Activated T-cell treated with anti-CD3 and anti-CD28 coated beads, Interleukin-2, amount 50 U/mL, for 24 hours (primary cell): ENCODE results near the gene NDUFS8.
"Not testable (repeated sequence)": the region's sequence is repeated elsewhere in the genome, so short reads cannot be mapped to it uniquely, and the experiment has no call there.

Source experiments
- DNase-seq: peaks from one replicate; pipeline ENCODE4 v3.0.0-alpha.2; 2020
- H3K27ac Mint-ChIP-seq: 2 replicates; pipeline ENCODE4 v1.8.0; 2020; ENCODE audit warnings: mild to moderate bottlenecking, mixed read lengths
- H3K27me3 Mint-ChIP-seq: 2 replicates; pipeline ENCODE4 v1.8.0; 2020; ENCODE audit warnings: mixed read lengths
- H3K36me3 Mint-ChIP-seq: 2 replicates; pipeline ENCODE4 v1.8.0; 2020; ENCODE audit warnings: low read depth, mixed read lengths
- H3K4me1 Mint-ChIP-seq: 2 replicates; pipeline ENCODE4 v1.8.0; 2020; ENCODE audit warnings: low read depth, mixed read lengths
- H3K4me3 Mint-ChIP-seq: 2 replicates; pipeline ENCODE4 v1.8.0; 2020; ENCODE audit warnings: mild to moderate bottlenecking, moderate library complexity, mixed read lengths
- H3K9me3 Mint-ChIP-seq: 2 replicates; pipeline ENCODE4 v1.8.0; 2020; ENCODE audit warnings: mixed read lengths

The NDUFS8 gene

DNA sequence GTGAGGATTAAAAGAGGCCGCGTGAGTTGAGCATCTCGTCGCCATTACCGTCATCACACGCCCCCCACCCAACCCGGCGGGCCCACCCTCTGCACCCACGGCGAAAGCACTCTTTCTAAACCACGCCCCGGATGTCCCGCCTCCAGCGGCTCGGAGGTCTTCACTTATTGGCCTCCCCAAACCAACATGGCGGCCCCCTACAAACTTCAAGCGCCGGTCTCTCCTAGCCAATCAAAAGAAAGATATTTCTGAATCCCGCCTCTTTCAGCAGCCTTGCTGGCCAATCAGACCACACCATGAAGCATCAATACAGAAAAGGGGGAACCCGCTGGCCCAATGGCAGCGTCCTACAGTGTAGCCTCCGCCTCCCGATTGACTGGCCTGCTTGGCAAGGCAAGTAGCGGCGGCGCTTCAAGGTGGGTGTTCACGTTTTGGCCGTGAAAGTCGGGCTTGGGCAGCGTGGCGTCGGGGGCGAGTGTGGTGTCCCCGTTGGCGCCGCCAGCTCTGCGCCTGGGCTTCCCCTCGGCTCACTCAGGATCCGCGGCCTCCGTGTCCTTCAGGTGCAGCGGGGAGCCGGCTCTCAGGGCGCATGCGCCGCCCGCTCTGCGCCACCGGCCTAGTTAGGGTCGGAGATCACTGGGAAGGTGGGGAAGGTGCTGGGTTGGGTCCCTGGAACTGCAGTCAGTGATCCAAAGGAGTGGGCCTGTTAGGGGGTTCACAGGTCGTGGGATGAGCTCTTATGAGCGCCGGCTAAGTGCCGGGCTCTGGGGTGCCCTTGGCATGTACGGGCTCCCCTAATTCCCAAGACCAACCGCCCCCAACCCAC, at the start of gene NDUFS8:
Gene NDUFS8, plus strand, starts transcription at position 364 of the 826 bp plus-strand sequence. CDS start 1,471 bp downstream, outside the sequence.
- Mint-ChIP-seq H3K27me3 (no peaks in the 10 kb centered on the region), H3K4me3 (peak within 1 kb of the TSS; percentile 95), H3K4me1 (peaks cover 26% of the 10 kb centered on the region), H3K9me3 (no peaks in the 10 kb centered on the region), H3K36me3 (peaks cover 53% of the 10 kb centered on the region), H3K27ac (peak within 1 kb of the TSS; percentile 99)
- peak; percentile 98 for DNase-seq

DNA sequence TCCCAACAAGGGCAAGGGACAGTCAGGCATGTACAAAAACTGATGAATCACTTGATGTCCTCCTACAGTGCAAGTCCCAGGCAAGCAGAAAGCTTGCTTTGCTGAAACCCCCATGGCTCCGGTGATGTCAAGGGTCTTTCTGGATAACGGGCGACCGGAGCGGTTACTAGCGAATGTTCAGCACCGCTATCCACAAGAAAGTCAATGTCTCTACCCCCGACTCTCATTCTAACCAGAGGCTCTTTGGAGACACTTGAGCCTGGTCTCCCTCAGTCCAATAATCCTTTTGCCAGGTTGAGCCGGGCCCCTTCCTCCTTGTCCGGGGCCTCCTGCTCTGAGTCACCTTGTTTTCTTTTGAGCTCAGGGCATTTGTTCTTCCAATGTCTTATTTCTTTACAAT, 49.3 kb upstream of the NDUFS8 start:
- not testable (repeated sequence) for H3K27ac Mint-ChIP-seq, H3K4me3 Mint-ChIP-seq, H3K36me3 Mint-ChIP-seq, DNase-seq, H3K4me1 Mint-ChIP-seq, H3K9me3 Mint-ChIP-seq
- H3K27me3 Mint-ChIP-seq, result peaks cover 12% of the 10 kb centered on the region

DNA sequence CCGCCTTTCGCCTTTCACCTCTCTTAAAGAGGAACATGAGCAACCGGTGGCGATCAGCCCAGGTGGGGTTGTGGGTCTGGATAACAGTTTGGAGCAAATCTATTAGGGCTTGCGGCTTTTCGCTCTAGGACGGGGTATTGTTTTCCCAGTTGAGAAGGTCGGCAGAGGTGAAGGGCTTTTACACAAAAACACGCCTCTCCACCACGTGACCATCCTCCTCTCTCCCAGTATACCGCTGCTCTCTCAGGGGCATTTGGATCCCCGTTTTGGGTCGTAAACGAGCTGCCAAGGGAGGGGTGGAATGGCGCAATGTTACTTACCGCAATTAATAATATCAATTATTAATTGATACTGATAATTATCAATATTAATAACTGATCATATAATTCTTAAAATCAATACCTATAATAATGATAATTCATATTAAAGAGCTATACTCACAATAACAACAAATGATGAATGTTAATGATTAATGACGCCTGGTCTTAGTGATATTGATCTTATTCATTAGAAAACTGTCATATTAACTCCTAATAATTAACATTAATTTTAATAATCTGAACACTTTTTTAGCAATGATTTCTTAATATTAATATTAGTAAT, 48.1 kb upstream of the NDUFS8 start:
- not testable (repeated sequence) for H3K27me3 Mint-ChIP-seq

DNA sequence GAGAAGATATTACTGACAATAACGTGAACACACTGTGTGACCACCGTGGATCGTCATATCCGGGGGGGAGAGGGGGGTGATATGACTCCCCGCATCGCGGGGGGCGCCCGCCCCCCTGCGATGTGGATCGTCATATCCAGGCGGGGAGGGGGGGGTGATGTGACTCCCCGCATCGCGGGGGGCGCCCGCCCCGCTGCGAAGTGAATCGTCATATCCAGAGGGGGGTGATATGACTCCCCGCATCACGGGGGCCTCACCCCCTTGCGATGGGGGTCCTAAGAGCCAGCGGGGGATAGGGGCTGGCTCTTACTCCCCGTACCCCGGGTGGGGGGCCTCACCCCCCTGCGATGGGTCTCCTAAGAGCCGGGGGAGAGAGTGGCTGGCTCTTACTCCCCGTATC, 46.5 kb upstream of the NDUFS8 start:
- Mint-ChIP-seq H3K27ac (no peak overlapping the region), H3K9me3 (no peaks in the 10 kb centered on the region), H3K4me1 (no peaks in the 10 kb centered on the region), H3K36me3 (no peaks in the 10 kb centered on the region), H3K27me3 (peaks cover 5% of the 10 kb centered on the region), H3K4me3 (no peak overlapping the region)
- DNase-seq, result no peak

More for the DNA sequence above, 48.1 kb upstream of the NDUFS8 start:
- DNase-seq, H3K9me3 Mint-ChIP-seq, H3K27ac Mint-ChIP-seq, H3K4me3 Mint-ChIP-seq, H3K4me1 Mint-ChIP-seq, H3K36me3 Mint-ChIP-seq: not testable (repeated sequence)

DNA sequence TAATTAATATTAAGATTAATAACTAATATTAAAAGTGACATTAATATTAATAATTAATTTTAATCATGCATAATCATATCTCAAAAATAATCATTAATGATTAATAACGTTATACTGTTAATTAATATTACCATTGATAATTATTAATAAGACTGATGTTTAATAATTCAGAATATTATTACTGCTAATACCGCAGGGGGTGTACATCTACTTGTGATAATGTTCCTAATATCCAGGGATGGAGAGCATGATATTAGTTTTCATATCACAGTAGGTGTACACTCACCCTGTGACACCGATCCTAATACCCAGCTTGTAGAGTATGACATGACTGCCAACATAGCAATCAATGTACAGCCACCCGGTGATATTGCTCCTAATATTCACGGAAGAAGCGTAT, 45.2 kb upstream of the NDUFS8 start:
- not testable (repeated sequence) for H3K4me3 Mint-ChIP-seq, H3K27ac Mint-ChIP-seq, DNase-seq, H3K9me3 Mint-ChIP-seq, H3K4me1 Mint-ChIP-seq, H3K36me3 Mint-ChIP-seq, H3K27me3 Mint-ChIP-seq

DNA sequence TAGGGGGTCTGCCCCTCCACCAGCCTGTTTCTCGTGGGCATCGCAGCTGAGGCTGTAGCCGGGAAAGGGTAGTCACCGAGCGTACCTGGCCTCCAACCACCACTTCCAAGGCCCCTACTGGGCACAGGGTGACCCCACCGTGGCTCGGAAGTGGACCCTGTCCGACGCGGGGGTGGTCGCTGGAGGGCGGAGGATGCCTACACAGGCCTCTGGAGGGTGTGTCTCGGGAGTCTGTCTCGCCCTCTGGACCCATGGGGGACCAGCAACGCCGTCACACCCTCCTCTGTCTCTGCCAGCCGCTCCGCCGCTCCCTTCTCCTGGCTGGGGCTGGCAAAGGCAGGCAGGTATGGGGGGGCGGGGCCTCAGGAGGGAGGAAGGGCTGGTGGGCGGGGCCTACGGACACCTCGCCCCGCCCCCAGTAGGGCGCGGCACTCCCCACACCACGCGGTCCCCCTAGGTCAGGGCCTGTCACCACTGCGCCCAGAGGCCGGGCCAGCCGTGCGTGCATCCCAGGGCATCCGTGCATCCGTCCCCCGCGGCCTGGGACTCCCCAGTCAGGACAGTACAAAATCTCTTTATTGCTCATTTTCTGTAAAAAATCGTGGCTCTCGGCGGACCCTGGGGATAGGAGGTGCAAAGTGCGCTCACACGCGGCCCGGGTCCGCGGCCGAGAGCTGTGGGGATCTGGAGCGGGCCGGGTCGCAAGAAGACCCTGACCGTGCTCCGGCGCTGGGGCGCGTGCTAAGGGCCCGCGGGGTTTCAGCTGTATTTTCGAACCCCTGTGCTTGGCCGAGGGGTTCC, 39.7 kb upstream of the NDUFS8 start:
- not testable (repeated sequence) for H3K27ac Mint-ChIP-seq, H3K27me3 Mint-ChIP-seq, H3K9me3 Mint-ChIP-seq, H3K36me3 Mint-ChIP-seq, H3K4me1 Mint-ChIP-seq, H3K4me3 Mint-ChIP-seq
- DNase-seq, result peak; percentile 49

DNA sequence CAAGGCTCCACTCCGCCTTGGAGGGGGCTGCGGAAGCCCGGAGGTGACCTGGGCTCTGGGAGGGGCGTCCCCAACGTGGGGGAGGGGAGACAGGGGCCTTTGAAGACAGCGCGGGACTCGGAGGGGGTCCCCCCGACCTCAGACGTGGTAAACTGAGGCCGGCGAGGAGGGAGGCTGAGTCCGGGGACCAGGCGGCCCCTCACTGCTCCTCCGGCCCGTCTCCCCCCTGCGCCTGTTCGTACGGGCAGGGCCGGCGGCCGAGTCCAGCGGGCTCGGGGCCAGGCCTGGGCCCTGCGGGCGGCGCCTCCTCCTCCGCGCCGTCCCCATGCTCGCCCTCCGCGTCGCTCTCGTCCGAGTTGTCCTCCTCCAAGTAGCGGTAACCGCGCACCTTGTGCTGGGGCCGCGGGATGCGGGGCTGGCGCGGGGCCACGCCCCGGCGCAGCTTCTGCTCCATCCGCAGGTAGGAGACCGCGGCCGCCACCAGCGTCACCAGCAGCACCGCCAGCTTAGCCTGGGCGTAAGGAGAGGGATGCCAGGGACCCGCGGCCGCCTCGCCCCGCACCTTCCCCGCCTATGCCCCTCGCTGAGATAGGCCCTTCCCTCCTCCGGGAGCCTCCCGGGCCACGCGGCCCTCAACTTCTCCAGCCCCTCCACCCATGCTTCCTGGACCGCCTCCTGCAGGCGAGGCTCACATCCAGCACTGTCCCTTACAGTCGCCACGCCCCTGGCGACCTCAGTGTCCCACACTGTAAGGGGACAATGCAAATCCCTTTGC, 38.9 kb upstream of the NDUFS8 start:
- H3K4me3 Mint-ChIP-seq, H3K27me3 Mint-ChIP-seq: not testable (repeated sequence)

DNA sequence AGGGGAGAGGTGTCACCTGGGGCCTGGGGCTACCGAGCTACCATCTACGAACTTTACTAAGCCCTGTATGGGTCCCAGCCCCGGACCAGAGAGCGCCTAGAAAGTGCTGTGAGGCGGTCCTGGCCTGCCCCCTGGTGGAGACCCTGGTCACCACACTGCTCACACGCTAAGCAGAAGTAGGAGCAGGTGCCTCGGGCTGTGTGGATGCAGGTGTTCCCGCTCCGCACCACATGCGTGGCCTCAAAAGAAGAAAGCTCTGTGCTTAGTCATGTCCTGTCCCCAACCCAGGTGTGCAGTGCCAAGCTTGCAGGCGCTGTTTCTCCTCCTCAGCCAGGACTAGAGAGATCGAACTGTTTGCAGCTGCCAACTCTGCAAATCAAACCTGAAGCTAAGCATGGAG, 36.7 kb upstream of the NDUFS8 start:
- H3K9me3 Mint-ChIP-seq, H3K27ac Mint-ChIP-seq, H3K27me3 Mint-ChIP-seq, H3K36me3 Mint-ChIP-seq, H3K4me3 Mint-ChIP-seq: not testable (repeated sequence)
- H3K4me1 Mint-ChIP-seq, result peaks cover 23% of the 10 kb centered on the region
- DNase-seq, result peak; percentile 74

More for the DNA sequence above, 38.9 kb upstream of the NDUFS8 start:
- not testable (repeated sequence) for H3K9me3 Mint-ChIP-seq, H3K4me1 Mint-ChIP-seq, DNase-seq, H3K27ac Mint-ChIP-seq, H3K36me3 Mint-ChIP-seq

DNA sequence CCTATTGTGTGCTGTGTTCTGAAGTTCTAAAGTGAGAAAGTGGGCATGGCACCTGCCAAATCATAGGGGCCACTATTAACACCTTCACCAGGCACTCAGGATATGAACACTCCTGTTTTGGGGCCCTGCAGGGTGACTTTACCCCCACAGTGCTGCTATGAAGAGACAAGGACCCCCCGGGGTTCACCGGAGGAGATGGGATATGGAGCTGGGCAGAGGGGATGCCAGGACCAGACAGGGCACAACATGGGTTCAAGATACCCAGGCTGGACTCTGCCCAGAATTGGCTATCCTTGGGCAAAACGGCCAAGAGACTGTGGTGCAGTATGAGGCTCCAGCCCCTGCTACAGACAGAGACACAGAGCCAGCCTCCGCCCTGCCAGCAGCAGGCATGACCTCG, 36.1 kb upstream of the NDUFS8 start:
- not testable (repeated sequence) for H3K9me3 Mint-ChIP-seq, H3K4me3 Mint-ChIP-seq

DNA sequence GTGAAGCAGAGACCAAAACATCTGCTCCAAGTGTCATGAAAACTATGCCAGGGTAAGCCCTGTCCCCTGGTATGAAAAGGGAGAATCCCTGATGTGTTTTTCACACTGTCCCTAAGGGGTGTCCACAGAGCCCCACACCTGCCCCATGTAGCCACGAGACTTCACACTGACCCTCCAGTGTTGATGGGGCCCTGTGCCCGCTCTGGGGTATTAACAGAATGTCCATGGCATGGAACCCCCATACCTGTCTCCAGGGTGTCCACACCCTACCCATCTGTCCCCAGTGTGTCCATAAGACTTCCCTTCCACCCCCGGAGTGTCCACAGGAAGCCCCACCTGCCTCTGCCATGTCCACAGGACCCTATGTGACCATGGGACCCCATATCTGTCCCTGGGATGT, 35.4 kb upstream of the NDUFS8 start:
- H3K4me1 Mint-ChIP-seq, result peaks cover 23% of the 10 kb centered on the region

More for the DNA sequence above, 36.1 kb upstream of the NDUFS8 start:
- not testable (repeated sequence) for H3K27me3 Mint-ChIP-seq, H3K27ac Mint-ChIP-seq, H3K36me3 Mint-ChIP-seq
- peak; percentile 27 for DNase-seq
- peaks cover 23% of the 10 kb centered on the region for H3K4me1 Mint-ChIP-seq

DNA sequence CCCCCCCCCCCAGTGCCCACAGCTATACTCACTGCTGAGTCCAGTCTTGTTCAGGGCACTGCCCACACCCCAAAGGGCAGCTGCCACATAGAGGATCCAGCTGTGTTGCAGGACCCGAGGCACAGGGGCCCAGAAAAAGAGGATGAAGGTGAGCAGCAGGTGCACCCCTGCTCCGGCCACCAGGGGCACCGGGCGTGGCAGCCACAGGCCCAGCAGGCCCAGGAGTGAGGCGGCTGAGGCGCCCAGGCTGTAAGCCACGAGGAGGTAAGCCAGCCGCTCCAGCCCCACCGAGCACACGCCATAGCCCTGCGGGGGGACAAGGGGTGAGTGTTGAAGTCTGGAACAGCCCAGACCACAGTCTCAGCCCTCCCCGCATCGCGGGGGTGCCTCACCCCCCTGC, 34.9 kb upstream of the NDUFS8 start:
- peak; percentile 25 for DNase-seq
- not testable (repeated sequence) for H3K27ac Mint-ChIP-seq, H3K4me3 Mint-ChIP-seq, H3K27me3 Mint-ChIP-seq, H3K36me3 Mint-ChIP-seq, H3K9me3 Mint-ChIP-seq
- H3K4me1 Mint-ChIP-seq, result peaks cover 23% of the 10 kb centered on the region

More for the DNA sequence above, 35.4 kb upstream of the NDUFS8 start:
- H3K9me3 Mint-ChIP-seq, H3K27ac Mint-ChIP-seq, H3K4me3 Mint-ChIP-seq, H3K36me3 Mint-ChIP-seq, H3K27me3 Mint-ChIP-seq: not testable (repeated sequence)
- DNase-seq, result peak; percentile 22

DNA sequence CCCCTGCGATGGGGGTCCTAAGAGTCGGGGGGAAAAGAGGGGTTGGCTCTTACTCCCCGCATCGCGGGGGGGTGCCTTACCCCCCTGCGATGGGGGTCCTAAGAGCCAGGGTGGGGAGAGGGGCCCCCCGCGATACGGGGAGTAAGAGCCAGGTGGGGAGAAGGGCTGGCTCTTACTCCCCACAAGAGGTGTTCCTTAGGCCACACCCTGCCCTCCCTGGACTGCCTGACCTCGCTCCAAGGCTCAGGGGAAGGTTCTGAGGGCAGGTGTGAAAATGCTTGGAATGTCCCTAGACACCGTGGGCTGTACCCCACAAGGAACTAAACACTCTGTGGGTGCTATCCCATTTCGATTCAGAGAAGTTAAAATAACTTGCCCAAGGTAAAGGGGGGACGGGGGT, 34.4 kb upstream of the NDUFS8 start:
- Mint-ChIP-seq H3K27me3 (peaks cover 2% of the 10 kb centered on the region), H3K9me3 (no peaks in the 10 kb centered on the region), H3K27ac (no peak overlapping the region), H3K36me3 (peaks cover 2% of the 10 kb centered on the region), H3K4me3 (no peak overlapping the region), H3K4me1 (peaks cover 21% of the 10 kb centered on the region)
- no peak for DNase-seq

DNA sequence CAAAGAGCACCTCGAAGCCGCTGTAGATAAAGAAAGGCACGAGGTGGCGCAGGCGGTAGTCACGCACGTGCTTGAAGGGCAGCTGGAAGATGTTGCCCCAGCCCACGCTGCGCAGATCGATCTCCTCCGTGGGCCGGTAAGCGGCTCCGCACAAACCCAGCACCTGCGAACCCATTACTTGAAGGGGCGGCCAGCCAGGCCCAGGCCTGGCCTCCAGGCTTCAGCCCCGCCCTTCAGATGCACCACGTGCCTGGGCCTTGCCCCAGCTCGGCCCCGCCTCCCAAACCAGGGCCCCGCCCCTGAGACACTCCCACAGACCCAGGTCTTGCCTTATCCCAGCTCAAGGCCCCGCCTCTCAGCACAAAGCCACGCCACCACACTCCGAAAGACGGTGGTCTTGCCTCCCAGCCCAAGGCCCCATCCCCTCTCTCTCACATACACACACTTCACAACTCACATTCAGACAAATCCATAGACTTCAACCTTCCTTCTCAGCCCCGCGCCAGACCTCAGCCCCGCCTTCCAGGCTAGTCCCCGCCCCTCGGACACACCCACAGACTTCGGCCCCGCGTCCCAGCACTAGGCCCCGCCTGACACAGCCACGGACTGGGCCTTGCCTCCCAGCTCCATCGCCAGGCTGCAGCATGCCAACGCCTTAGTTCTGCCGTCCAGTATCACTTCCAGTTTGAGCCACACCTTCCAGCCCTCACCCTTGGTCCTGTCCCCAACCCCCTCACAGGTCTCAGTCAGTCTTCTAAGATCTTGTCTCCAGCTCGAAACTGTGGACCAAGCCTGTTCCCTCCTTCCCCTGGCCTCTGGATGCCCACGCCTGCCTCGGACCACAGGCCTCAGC, 33.6 kb upstream of the NDUFS8 start:
- Mint-ChIP-seq H3K27ac (no peak overlapping the region), H3K27me3 (peaks cover 1% of the 10 kb centered on the region)

More for the DNA sequence above, 33.6 kb upstream of the NDUFS8 start:
- H3K4me1 Mint-ChIP-seq, result peaks cover 21% of the 10 kb centered on the region
- peak; percentile 73 for DNase-seq
- H3K4me3 Mint-ChIP-seq, result no peak overlapping the region
- no peaks in the 10 kb centered on the region for H3K9me3 Mint-ChIP-seq
- H3K36me3 Mint-ChIP-seq, result peaks cover 2% of the 10 kb centered on the region
